Mesendoderm (in vitro differentiated cells): Measurements from ENCODE around the gene URB2.
A peak's percentile ranks its signal among the peaks of the same experiment; 100 is the strongest.

ENCODE experiments used
- DNase-seq: peaks from one replicate; pipeline ENCODE4 v3.0.0; 2013
- H2AK5ac ChIP-seq: 2 replicates; pipeline ENCODE4 v1.6.1; 2013; ENCODE audit warnings: low read length, inconsistent platforms
- H2BK120ac ChIP-seq: 2 replicates; pipeline ENCODE4 v1.6.1; 2013; ENCODE audit warnings: low read depth, mild to moderate bottlenecking, low read length, moderate library complexity, mixed read lengths
- H2BK15ac ChIP-seq: replicated peaks from 2 replicates; pipeline ENCODE4 v1.6.1; 2013; ENCODE audit warnings: low read depth, mild to moderate bottlenecking, moderate library complexity
- H2BK5ac ChIP-seq: 2 replicates; pipeline ENCODE4 v1.6.1; 2013; ENCODE audit warnings: low read length, inconsistent platforms
- H3K18ac ChIP-seq: 2 replicates; pipeline ENCODE4 v1.6.1; 2013; ENCODE audit warnings: mild to moderate bottlenecking, low read length, mixed read lengths
- H3K23ac ChIP-seq: one replicate; pipeline ENCODE4 v1.6.1; 2013; ENCODE audit warnings: low read length
- H3K27ac ChIP-seq: 2 replicates; pipeline ENCODE4 v1.5.1; 2013; ENCODE audit warnings: low read depth, mild to moderate bottlenecking, inconsistent platforms, low read length, moderate library complexity
- H3K27me3 ChIP-seq: 2 replicates; pipeline ENCODE4 v1.6.1; 2013; ENCODE audit warnings: low read length, control low read depth, mild to moderate bottlenecking, inconsistent platforms; ENCODE audit not compliant: insufficient read depth, poor library complexity
- H3K36me3 ChIP-seq: 2 replicates; pipeline ENCODE4 v1.6.1; 2013; ENCODE audit warnings: low read length, inconsistent platforms; ENCODE audit not compliant: control insufficient read depth, insufficient read depth
- H3K4ac ChIP-seq: one replicate; pipeline ENCODE4 v1.6.1; 2013; ENCODE audit warnings: low read depth, mild to moderate bottlenecking, low read length, moderate library complexity
- H3K4me1 ChIP-seq: 2 replicates; pipeline ENCODE4 v1.6.1; 2013; ENCODE audit warnings: low read depth, low read length, inconsistent platforms; ENCODE audit not compliant: control insufficient read depth
- H3K4me2 ChIP-seq: 2 replicates; pipeline ENCODE4 v1.6.1; 2013; ENCODE audit warnings: low read length
- H3K4me3 ChIP-seq: 2 replicates; pipeline ENCODE4 v1.5.1; 2013; ENCODE audit warnings: mild to moderate bottlenecking, low read length
- H3K56ac ChIP-seq: one replicate; pipeline ENCODE4 v1.6.1; 2013; ENCODE audit warnings: low read length
- H3K79me1 ChIP-seq: 2 replicates; pipeline ENCODE4 v1.6.1; 2013; ENCODE audit warnings: low read length, inconsistent platforms
- H3K79me2 ChIP-seq: 2 replicates; pipeline ENCODE4 v1.6.1; 2013; ENCODE audit warnings: mild to moderate bottlenecking, low read length; ENCODE audit not compliant: control insufficient read depth, insufficient read depth
- H3K9ac ChIP-seq: 2 replicates; pipeline ENCODE4 v1.6.1; 2013; ENCODE audit warnings: low read length, inconsistent platforms
- H4K5ac ChIP-seq: one replicate; pipeline ENCODE4 v1.6.1; 2013; ENCODE audit warnings: low read length
- H4K8ac ChIP-seq: one replicate; pipeline ENCODE4 v1.6.1; 2013; ENCODE audit warnings: low read depth, mild to moderate bottlenecking, control low read depth, low read length, moderate library complexity
- WGBS: extraction: QIAGEN DNeasy Blood & Tissue Kit; methylation state at CpG from one replicate; pipeline ENCODE4 v1.1.7; 2013; ENCODE audit warnings: low lambda C conversion rate, missing lambda C conversion rate; ENCODE audit not compliant: insufficient coverage; ENCODE audit errors: extremely low coverage; 5-methylcytosine and 5-hydroxymethylcytosine counted together

URB2 gene

GRCh38 chr1:229624521-229625070, 1.5 kb upstream of the URB2 start:
- Histone ChIP-seq H3K79me2 (peaks cover 56% of the 10 kb centered on the region), H3K4me2 (peak overlapping the region; percentile 100), H3K4me3 (peak overlapping the region; percentile 95), H4K8ac (no peak overlapping the region), H2BK120ac (no peak overlapping the region), H3K18ac (no peak overlapping the region), H3K27me3 (no peaks in the 10 kb centered on the region), H3K56ac (peak overlapping the region; percentile 99), H2BK15ac (no peak overlapping the region), H3K4me1 (peaks cover 6% of the 10 kb centered on the region), H3K36me3 (no peaks in the 10 kb centered on the region), H2BK5ac (no peak overlapping the region), H3K27ac (no peak overlapping the region), H3K4ac (no peak overlapping the region), H3K23ac (no peak overlapping the region), H3K9ac (peak overlapping the region; percentile 94), H2AK5ac (no peak overlapping the region), H3K79me1 (peaks cover 30% of the 10 kb centered on the region), H4K5ac (no peak overlapping the region)
- WGBS = no CpG with 5 or more reads among the region's 9 CpGs
- DNase-seq = no peak

DNA sequence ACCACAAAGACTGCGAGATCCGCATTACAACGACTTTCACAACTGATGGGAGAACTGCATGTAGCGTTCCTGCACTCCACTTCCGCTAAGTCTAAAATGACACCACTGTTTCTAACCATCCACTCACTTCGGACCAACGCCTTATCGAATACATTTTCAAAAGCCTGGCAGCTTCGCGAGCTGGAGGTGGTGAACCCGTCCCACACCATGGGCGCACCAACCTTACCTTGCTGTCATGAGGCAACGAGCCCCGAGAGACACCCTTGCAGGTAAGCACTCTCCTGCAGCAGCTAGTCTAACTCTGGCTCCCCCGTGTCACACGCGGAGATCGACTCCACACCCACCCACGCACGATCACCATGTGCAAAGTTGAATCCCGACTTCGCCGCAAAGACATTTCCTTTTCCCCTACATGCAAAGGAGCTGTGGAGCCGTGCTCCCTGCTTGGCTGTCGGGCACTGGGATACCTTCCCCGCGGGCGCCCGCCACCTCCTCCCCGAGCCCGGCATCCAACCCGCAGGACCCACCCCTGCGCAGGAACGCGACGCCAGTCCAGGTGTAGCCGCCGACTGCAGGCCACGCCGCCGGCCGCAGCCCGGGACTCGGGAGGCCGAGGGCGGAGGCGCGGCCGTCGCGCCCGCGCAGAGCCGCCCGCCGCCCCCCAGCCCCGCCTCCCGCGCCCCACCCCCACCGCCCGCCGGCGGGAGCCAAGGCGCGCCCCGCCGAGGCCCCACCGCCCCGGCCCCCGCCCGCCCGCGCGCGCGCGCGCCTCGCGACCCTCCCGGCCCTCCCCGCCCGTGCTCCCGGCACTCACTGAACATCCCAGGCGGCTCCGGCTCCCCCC, 754 bp upstream of the URB2 start:
- H3K4me2 ChIP-seq = peak overlapping the region; percentile 100
- no peak overlapping the region for H4K5ac ChIP-seq
- H2BK5ac ChIP-seq = no peak overlapping the region
- H3K27ac ChIP-seq = peak overlapping the region; percentile 69
- H2AK5ac ChIP-seq = no peak overlapping the region
- peak overlapping the region; percentile 94 for H3K18ac ChIP-seq
- peaks cover 26% of the 10 kb centered on the region for H3K79me1 ChIP-seq
- WGBS = no CpG with 5 or more reads among the region's 86 CpGs
- H2BK120ac ChIP-seq = peak overlapping the region; percentile 95
- peak overlapping the region; percentile 95 for H3K4me3 ChIP-seq
- H3K36me3 ChIP-seq = no peaks in the 10 kb centered on the region
- no peak overlapping the region for H3K23ac ChIP-seq
- H3K4me1 ChIP-seq = peaks cover 6% of the 10 kb centered on the region
- peak overlapping the region; percentile 99 for H3K56ac ChIP-seq
- no peaks in the 10 kb centered on the region for H3K27me3 ChIP-seq
- H3K9ac ChIP-seq = peak overlapping the region; percentile 94
- peak; percentile 65 for DNase-seq
- H4K8ac ChIP-seq = no peak overlapping the region
- H3K4ac ChIP-seq = peak overlapping the region; percentile 95
- H2BK15ac ChIP-seq = no peak overlapping the region
- H3K79me2 ChIP-seq = peaks cover 58% of the 10 kb centered on the region

DNA sequence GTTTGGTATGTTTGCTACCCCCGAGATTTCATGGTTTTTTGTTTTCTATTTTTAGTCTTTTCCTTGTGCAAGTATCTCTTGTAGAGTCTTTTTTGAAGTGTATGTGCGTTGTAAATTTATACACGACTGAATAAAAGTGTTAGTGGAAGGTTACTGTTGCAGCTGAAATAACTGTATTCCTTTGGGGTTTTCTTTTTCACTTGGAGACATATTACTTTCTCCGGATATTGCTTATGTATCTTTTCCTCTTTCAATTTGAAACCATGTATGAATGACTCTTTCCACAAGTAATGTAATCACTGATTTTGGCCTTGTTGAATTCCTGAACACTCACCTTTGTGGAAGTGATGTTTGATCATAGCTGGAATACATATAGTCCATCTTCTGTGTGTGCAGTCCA, 956 bp downstream of the URB2 start:
- Histone ChIP-seq H2BK5ac (no peak overlapping the region), H3K56ac (no peak overlapping the region), H3K23ac (no peak overlapping the region), H2AK5ac (no peak overlapping the region), H3K9ac (peak overlapping the region; percentile 87), H3K4me1 (peaks cover 6% of the 10 kb centered on the region), H3K27me3 (no peaks in the 10 kb centered on the region), H3K18ac (no peak overlapping the region), H3K79me1 (peaks cover 27% of the 10 kb centered on the region), H3K79me2 (peaks cover 64% of the 10 kb centered on the region), H2BK15ac (no peak overlapping the region), H4K8ac (no peak overlapping the region), H3K36me3 (no peaks in the 10 kb centered on the region), H4K5ac (no peak overlapping the region), H3K4me2 (peak overlapping the region; percentile 81), H3K4me3 (peak overlapping the region; percentile 93), H2BK120ac (no peak overlapping the region), H3K27ac (no peak overlapping the region), H3K4ac (no peak overlapping the region)
- no CpG with 5 or more reads among the region's 4 CpGs for WGBS
- DNase-seq = no peak

DNA sequence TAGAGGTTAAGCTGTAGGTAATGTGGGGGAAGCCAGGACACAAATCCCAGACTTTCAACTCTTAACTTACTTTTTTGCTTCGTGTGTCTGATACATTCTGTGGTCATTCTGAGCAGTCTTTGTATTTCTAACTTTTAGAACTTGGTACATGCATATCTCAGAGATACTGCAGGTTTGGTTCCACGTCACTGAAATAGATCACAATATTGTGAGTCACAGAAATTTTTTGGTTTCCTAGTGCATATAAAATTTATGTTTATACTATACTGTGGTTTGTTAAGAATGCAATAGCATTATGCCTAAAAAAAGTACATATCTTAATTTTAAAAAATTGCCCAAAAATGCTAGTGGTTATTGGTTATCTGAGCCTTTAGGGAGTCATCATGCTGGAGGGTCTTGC, 3.2 kb downstream of the URB2 start:
- no peak overlapping the region for H3K4me2 ChIP-seq
- no peak overlapping the region for H3K56ac ChIP-seq
- no peak overlapping the region for H2AK5ac ChIP-seq
- no peak for DNase-seq
- peaks cover 6% of the 10 kb centered on the region for H3K4me1 ChIP-seq
- H3K4ac ChIP-seq = no peak overlapping the region
- H3K79me2 ChIP-seq = peaks cover 51% of the 10 kb centered on the region
- H3K4me3 ChIP-seq = no peak overlapping the region
- no peak overlapping the region for H3K23ac ChIP-seq
- H2BK5ac ChIP-seq = no peak overlapping the region
- no peak overlapping the region for H4K8ac ChIP-seq
- H3K79me1 ChIP-seq = peaks cover 18% of the 10 kb centered on the region
- no peak overlapping the region for H3K18ac ChIP-seq
- no peak overlapping the region for H3K9ac ChIP-seq
- H3K27me3 ChIP-seq = no peaks in the 10 kb centered on the region
- no peaks in the 10 kb centered on the region for H3K36me3 ChIP-seq
- no peak overlapping the region for H2BK120ac ChIP-seq
- H3K27ac ChIP-seq = no peak overlapping the region
- no peak overlapping the region for H4K5ac ChIP-seq
- no CpG with 5 or more reads among the region's 2 CpGs for WGBS
- H2BK15ac ChIP-seq = no peak overlapping the region

GRCh38 chr1:229631148-229631547, 5.1 kb downstream of the URB2 start:
- H3K18ac ChIP-seq = no peak overlapping the region
- peaks cover 16% of the 10 kb centered on the region for H3K79me1 ChIP-seq
- no peak overlapping the region for H2BK5ac ChIP-seq
- H3K27ac ChIP-seq = no peak overlapping the region
- DNase-seq = no peak
- H3K4ac ChIP-seq = no peak overlapping the region
- H4K8ac ChIP-seq = no peak overlapping the region
- no peak overlapping the region for H4K5ac ChIP-seq
- H3K4me2 ChIP-seq = no peak overlapping the region
- peaks cover 42% of the 10 kb centered on the region for H3K79me2 ChIP-seq
- no peak overlapping the region for H2BK15ac ChIP-seq
- H3K4me3 ChIP-seq = no peak overlapping the region
- no peak overlapping the region for H2BK120ac ChIP-seq
- H3K36me3 ChIP-seq = peaks cover 2% of the 10 kb centered on the region
- WGBS = no CpG with 5 or more reads among the region's 3 CpGs
- H3K27me3 ChIP-seq = no peaks in the 10 kb centered on the region
- no peak overlapping the region for H3K9ac ChIP-seq
- H3K4me1 ChIP-seq = peaks cover 2% of the 10 kb centered on the region
- no peak overlapping the region for H2AK5ac ChIP-seq
- no peak overlapping the region for H3K56ac ChIP-seq
- H3K23ac ChIP-seq = no peak overlapping the region
